GM23338 (cell line): ENCODE results near the gene CHD9. TPM values are rescaled to one million over a fixed set of nuclear protein-coding genes. Genes with fewer than 3 reads are reported as not detected.

ENCODE experiments used
- ATAC-seq: fragments of 200-7000 bp; cut with Tn5 transposase; 3 replicates; pipeline ENCODE4 v1.9.1; 2020
- DNase-seq: peaks from one replicate; pipeline ENCODE4 v3.0.0-alpha.2; 2015; ENCODE audit warnings: low spot score
- H2AFZ ChIP-seq: fragments of 200-600 bp; sonication (generic); 2 replicates; pipeline ENCODE4 v1.8.0; 2016; ENCODE audit warnings: antibody characterized with exemption, mild to moderate bottlenecking, moderate library complexity
- H3F3A ChIP-seq: fragments of 200-600 bp; sonication (generic); replicated peaks from 2 replicates; pipeline ENCODE4 v1.8.0; 2017; ENCODE audit warnings: antibody characterized with exemption, mixed run types, low read depth
- H3K27ac ChIP-seq: fragments of 200-600 bp; sonication (generic); 2 replicates; pipeline ENCODE4 v1.6.1; 2016; ENCODE audit warnings: low read depth
- H3K27me3 ChIP-seq: fragments of 200-600 bp; sonication (generic); 2 replicates; pipeline ENCODE4 v1.8.0; 2016; ENCODE audit warnings: mild to moderate bottlenecking, mixed run types, moderate library complexity; ENCODE audit not compliant: insufficient read depth
- H3K36me3 ChIP-seq: fragments of 200-600 bp; sonication (generic); 2 replicates; pipeline ENCODE4 v1.8.0; 2016; ENCODE audit warnings: mild to moderate bottlenecking; ENCODE audit not compliant: insufficient read depth
- H3K4me1 ChIP-seq: fragments of 200-600 bp; sonication (generic); 2 replicates; pipeline ENCODE4 v1.8.0; 2016; ENCODE audit warnings: mild to moderate bottlenecking, moderate library complexity; ENCODE audit not compliant: insufficient read depth
- H3K4me2 ChIP-seq: fragments of 200-600 bp; sonication (generic); 2 replicates; pipeline ENCODE4 v1.7.1; 2017; ENCODE audit warnings: mixed run types
- H3K4me3 ChIP-seq: fragments of 200-600 bp; sonication (generic); 2 replicates; pipeline ENCODE4 v1.6.1; 2016; ENCODE audit warnings: mixed run types
- H3K79me2 ChIP-seq: fragments of 200-600 bp; sonication (generic); replicated peaks from 2 replicates; pipeline ENCODE4 v1.8.0; 2017; ENCODE audit warnings: mild to moderate bottlenecking; ENCODE audit not compliant: insufficient read depth
- H3K9me2 ChIP-seq: fragments of 200-600 bp; sonication (generic); 2 replicates; pipeline ENCODE4 v1.8.0; 2017; ENCODE audit not compliant: insufficient read depth
- H4K20me1 ChIP-seq: fragments of 200-600 bp; sonication (generic); replicated peaks from 2 replicates; pipeline ENCODE4 v1.8.0; 2017; ENCODE audit warnings: mild to moderate bottlenecking; ENCODE audit not compliant: insufficient read depth
- H3K27ac Mint-ChIP-seq: 2 replicates; pipeline ENCODE4 v1.8.0; 2020; ENCODE audit warnings: inconsistent platforms, mild to moderate bottlenecking, moderate library complexity, mixed read lengths
- H3K27me3 Mint-ChIP-seq: 3 replicates; pipeline ENCODE4 v1.8.0; 2022; ENCODE audit warnings: low read depth, mild to moderate bottlenecking, moderate library complexity, mixed read lengths, inconsistent platforms; ENCODE audit not compliant: insufficient read depth, poor library complexity
- H3K36me3 Mint-ChIP-seq: 3 replicates; pipeline ENCODE4 v1.8.0; 2021; ENCODE audit warnings: low read depth, mild to moderate bottlenecking, inconsistent platforms, moderate library complexity, mixed read lengths
- H3K4me1 Mint-ChIP-seq: 3 replicates; pipeline ENCODE4 v1.8.0; 2020; ENCODE audit warnings: mild to moderate bottlenecking, inconsistent platforms, mixed read lengths
- H3K4me3 Mint-ChIP-seq: 3 replicates; pipeline ENCODE4 v1.8.0; 2021; ENCODE audit warnings: moderate library complexity, mild to moderate bottlenecking, inconsistent platforms, mixed read lengths
- H3K9me3 Mint-ChIP-seq: 3 replicates; pipeline ENCODE4 v1.8.0; 2020; ENCODE audit warnings: moderate library complexity, mild to moderate bottlenecking, inconsistent platforms, mixed read lengths
- CREB1 ChIP-seq: fragments of 250-450 bp; sonication (Bioruptor Pico); IDR thresholded peaks from 2 replicates; pipeline ENCODE4 v1.5.0; 2020; ENCODE audit warnings: low read depth, mild to moderate bottlenecking, moderate library complexity
- EZH2 ChIP-seq: fragments of 200-600 bp; sonication (generic); IDR thresholded peaks from one replicate; pipeline ENCODE4 v1.8.0; 2017; ENCODE audit warnings: antibody characterized with exemption, mild to moderate bottlenecking, low read depth; ENCODE audit not compliant: unreplicated experiment
- JUNB ChIP-seq: IDR thresholded peaks from one replicate; pipeline ENCODE4 v1.6.1; 2016; ENCODE audit warnings: antibody characterized with exemption; ENCODE audit not compliant: unreplicated experiment
- POLR2AphosphoS5 ChIP-seq: IDR thresholded peaks from 2 replicates; pipeline ENCODE4 v1.6.1; 2016; ENCODE audit warnings: antibody characterized with exemption, low read depth
- REST ChIP-seq: IDR thresholded peaks from one replicate; pipeline ENCODE4 v1.6.1; 2018; ENCODE audit warnings: antibody characterized with exemption; ENCODE audit not compliant: unreplicated experiment
- ZNF331 ChIP-seq: fragments of 250-450 bp; sonication (Bioruptor Pico); IDR thresholded peaks from 2 replicates; pipeline ENCODE4 v1.5.0; 2020; ENCODE audit warnings: low read depth, mild to moderate bottlenecking, moderate library complexity
- ZNF462 ChIP-seq: fragments of 250-450 bp; sonication (Bioruptor Pico); IDR thresholded peaks from 2 replicates; pipeline ENCODE4 v1.5.0; 2020; ENCODE audit warnings: mild to moderate bottlenecking, moderate library complexity
- polyA plus RNA-seq: library from polyadenylated mRNA; unstranded; fragments of >200 nt; fragmentation: Nextera tagmentation; extraction: Ambion mirVana; gene quantifications from 2 replicates; pipeline ENCODE4 v1.2.1, GENCODE V29; 2016
- total RNA-seq: library from RNA; depleted of rRNA; stranded (reverse); fragments of >200 nt; shearing (Covaris generic); gene quantifications from 2 replicates; pipeline ENCODE4 v1.2.3, GENCODE V29; 2014
- TF ChIP-seq, protein P1 (sequence below), 2 experiments: fragments of 200-600 bp in 1 of 2; sonication (generic) in 1 of 2; conservative IDR thresholded peaks; 2 replicates each; pipeline versions ENCODE4 v1.5.1 to v1.6.1; 2016 to 2017; ENCODE audit warnings: antibody characterized with exemption in 2 of 2, low read depth in 2 of 2, mild to moderate bottlenecking in 2 of 2, moderate library complexity in 1 of 2

CHD9 gene
- total and polyA plus RNA-seq, 2 experiments from 2014 or later: 18.8 to 46.6 TPM

DNA sequence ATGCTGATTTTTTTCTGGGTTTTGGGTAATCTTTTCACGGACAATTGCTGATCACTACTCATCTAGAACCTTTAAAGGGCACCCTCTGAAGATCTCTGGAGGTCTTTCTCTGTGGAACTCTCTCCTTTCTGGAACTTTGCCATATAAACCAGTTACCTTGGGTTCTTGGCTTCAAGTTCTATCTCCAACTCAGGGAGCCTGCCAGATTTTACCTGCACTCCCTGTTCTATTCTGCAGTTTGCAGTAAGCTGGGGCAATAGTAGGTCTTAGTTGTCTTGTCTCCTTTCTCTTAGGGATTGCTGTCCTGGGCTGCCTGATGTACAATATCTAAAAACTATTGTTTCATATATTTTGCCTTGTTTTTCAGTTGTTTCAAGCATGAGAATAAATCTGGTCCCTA lies 120.3 kb downstream of the CHD9 start (continued):
- no peak for TF ChIP-seq REST
- TF ChIP-seq ZNF331 (CRISPR knock-in tag): no peak

DNA sequence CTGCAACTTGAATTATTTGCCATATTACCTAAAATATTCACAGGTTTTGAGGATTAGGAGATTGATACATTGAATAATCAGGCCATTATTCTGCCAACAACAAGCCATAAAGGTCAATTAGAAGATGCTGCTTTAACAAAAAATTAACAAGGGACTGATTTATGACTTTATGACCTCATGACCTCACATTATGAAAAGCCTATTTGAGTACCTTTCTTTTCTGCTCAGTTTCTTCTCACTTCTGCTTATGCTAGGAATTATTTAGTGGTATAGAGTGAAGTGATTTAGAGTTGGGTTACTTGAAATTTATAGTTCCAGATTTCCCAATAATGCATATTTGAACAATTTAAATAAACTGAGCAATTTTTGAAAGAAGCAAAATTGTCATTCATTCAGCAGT lies 121.6 kb downstream of the CHD9 start:
- H3F3A ChIP-seq: no peaks in the 10 kb centered on the region
- no peaks in the 10 kb centered on the region for H3K9me3 Mint-ChIP-seq
- H3K4me2 ChIP-seq: no peak overlapping the region
- H2AFZ ChIP-seq: no peak overlapping the region
- H3K36me3 ChIP-seq: no peaks in the 10 kb centered on the region
- ATAC-seq (no peak), DNase-seq (no peak)
- H3K79me2 ChIP-seq: no peaks in the 10 kb centered on the region; the same call in 1 of the 2 replicates
- no peaks in the 10 kb centered on the region for H3K27me3 Mint-ChIP-seq
- no peak overlapping the region for H3K4me3 Mint-ChIP-seq
- no peaks in the 10 kb centered on the region for H3K4me1 ChIP-seq
- H3K27ac ChIP-seq: no peak overlapping the region
- H3K36me3 Mint-ChIP-seq: no peaks in the 10 kb centered on the region
- no peaks in the 10 kb centered on the region for H4K20me1 ChIP-seq
- H3K4me3 ChIP-seq: no peak overlapping the region
- H3K9me2 ChIP-seq: no peaks in the 10 kb centered on the region
- H3K27me3 ChIP-seq: no peaks in the 10 kb centered on the region
- no peaks in the 10 kb centered on the region for H3K4me1 Mint-ChIP-seq
- no peak overlapping the region for H3K27ac Mint-ChIP-seq
- TF ChIP-seq CREB1 (CRISPR knock-in tag) (no peak), JUNB (no peak), ZNF462 (no peak), EZH2 (no peak), ZNF331 (CRISPR knock-in tag) (no peak), REST (no peak), POLR2AphosphoS5 (no peak)
- TF ChIP-seq, protein P1, sequence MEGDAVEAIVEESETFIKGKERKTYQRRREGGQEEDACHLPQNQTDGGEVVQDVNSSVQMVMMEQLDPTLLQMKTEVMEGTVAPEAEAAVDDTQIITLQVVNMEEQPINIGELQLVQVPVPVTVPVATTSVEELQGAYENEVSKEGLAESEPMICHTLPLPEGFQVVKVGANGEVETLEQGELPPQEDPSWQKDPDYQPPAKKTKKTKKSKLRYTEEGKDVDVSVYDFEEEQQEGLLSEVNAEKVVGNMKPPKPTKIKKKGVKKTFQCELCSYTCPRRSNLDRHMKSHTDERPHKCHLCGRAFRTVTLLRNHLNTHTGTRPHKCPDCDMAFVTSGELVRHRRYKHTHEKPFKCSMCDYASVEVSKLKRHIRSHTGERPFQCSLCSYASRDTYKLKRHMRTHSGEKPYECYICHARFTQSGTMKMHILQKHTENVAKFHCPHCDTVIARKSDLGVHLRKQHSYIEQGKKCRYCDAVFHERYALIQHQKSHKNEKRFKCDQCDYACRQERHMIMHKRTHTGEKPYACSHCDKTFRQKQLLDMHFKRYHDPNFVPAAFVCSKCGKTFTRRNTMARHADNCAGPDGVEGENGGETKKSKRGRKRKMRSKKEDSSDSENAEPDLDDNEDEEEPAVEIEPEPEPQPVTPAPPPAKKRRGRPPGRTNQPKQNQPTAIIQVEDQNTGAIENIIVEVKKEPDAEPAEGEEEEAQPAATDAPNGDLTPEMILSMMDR (conservative IDR thresholded peaks at IDR 0.05; ENCODE audit: low read depth in 2 of 2): no peak
